Activated T-cell treated with anti-CD3 and anti-CD28 coated beads, Interleukin-2, amount 50 U/mL, for 24 hours (primary cell): ENCODE results near the gene ENTR1.

Experiments used
- DNase-seq: peaks from one replicate; pipeline ENCODE4 v3.0.0-alpha.2; 2020
- H3K27ac Mint-ChIP-seq: 2 replicates; pipeline ENCODE4 v1.8.0; 2020; ENCODE audit warnings: mild to moderate bottlenecking, mixed read lengths
- H3K27me3 Mint-ChIP-seq: 2 replicates; pipeline ENCODE4 v1.8.0; 2020; ENCODE audit warnings: mixed read lengths
- H3K36me3 Mint-ChIP-seq: 2 replicates; pipeline ENCODE4 v1.8.0; 2020; ENCODE audit warnings: low read depth, mixed read lengths
- H3K4me1 Mint-ChIP-seq: 2 replicates; pipeline ENCODE4 v1.8.0; 2020; ENCODE audit warnings: low read depth, mixed read lengths
- H3K4me3 Mint-ChIP-seq: 2 replicates; pipeline ENCODE4 v1.8.0; 2020; ENCODE audit warnings: mild to moderate bottlenecking, moderate library complexity, mixed read lengths
- H3K9me3 Mint-ChIP-seq: 2 replicates; pipeline ENCODE4 v1.8.0; 2020; ENCODE audit warnings: mixed read lengths

ENTR1 gene

DNA sequence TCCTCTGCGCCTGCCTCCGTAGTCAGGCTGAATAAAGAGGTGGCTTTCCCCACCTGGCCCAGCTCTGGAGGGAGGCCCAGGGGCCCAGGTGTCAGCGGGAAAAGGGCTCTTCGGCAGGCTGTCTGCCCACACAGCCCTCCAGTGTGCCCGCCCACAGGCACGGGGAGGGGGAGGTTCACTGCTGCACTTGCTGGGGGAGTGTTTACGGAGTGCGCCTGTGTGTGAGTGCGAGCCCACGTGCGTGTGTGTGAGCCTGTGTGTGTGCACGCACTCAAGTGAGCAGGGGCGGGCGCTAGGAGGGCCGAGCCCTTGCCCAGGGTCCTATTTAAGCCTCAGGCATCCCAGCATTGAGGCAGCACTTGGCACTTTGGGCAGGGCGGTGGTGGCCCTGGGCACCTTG lies 57.7 kb downstream of the ENTR1 start:
- Mint-ChIP-seq H3K27ac (no peak overlapping the region), H3K36me3 (no peaks in the 10 kb centered on the region), H3K4me3 (no peak overlapping the region), H3K9me3 (no peaks in the 10 kb centered on the region), H3K4me1 (no peaks in the 10 kb centered on the region), H3K27me3 (no peaks in the 10 kb centered on the region)
- DNase-seq, result no peak
